ENCODE data around the gene CEND1.

CEND1 gene

DNA sequence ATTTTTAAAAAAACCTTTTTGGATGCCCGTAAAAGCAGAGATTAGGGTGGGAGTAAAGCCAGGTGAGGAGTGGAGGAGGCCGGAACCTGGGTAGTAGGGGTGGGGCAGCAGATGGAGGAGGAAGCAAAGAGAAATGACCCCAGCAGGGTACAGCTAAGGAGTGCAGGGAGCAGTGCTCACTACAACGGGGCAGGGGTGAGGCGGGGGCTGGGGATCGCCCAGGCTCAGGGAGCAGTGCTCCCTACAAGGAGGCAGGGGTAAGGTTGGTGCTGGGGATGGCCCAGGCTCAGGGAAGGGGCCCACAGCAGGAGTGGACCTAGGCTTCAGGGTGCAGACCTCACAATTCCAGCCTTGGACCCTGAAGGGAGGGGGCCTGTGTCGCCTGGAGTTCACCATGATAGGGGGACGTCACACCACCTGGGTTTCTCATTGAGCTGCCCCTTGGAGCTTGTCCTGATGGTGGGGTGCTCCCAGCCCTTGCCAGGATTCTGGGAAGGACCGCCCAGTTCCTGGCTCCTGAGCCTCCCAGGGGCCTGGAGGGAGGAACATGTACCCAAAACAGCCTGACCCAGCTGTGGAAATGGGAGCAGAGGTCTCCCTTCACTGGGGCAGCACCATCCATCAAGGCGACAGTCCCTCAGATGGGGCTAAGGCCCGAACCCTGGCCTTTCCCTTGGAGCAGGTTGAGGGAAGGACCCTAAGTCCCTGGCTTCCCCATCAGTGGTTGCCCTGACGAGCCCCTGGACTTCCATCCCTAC, 26.0 kb upstream of the CEND1 start:
- H3K4me3 ChIP-seq: no peak overlapping the region
- H3K27ac ChIP-seq: no peak overlapping the region

DNA sequence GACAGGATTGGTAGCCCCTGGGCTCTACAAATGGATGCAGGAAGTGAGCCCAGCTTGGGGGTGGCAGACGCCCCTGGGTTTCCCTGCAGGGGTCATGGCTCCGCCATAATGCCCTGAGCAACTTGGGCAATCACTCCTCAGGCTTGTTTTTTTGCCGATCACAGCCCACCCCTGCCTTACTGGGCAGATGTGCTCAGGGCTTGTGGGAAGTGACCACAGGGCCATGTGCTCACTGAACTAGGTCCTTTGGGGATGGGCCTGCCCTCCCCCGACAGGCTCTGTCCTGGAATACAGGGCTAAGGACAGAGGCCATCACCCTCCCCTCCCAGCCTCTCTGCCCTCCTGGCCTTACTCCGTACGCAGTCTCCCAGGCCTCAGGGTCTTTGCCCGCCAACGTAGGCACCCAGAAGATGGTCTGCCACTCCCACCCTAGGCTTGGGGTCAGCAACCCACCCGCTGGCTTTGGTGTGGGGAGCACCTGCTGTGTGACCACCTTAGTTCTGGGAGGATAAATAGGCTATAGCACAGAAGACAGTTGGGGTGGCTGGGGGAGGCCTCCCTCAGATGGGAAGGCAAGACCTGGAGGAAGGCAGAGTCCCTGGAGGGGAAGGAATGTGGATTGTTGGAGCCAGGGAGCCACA, 23.7 kb upstream of the CEND1 start:
- Histone ChIP-seq H3K27ac (peak overlapping the region in 1 of 21 experiments; percentile 13), H3K4me3 (no peak overlapping the region)

DNA sequence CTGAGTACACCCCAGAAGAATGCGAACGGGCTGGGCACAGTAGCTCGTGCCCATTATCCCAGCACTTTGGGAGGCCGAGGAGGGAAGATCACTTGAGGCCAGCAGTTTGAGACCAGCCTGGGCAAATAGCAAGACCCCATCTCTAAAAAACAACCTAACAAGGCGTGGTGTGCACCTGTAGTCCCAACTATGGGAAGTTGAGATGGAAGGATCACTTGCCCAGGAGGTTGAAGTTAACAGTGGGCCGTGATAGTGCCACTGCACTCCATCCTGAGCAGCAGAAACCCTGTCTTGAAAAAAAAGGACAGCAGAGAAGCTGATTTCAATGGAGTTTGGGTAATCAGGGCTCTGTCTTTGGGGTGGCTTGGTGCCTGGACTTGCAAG, 23.2 kb upstream of the CEND1 start:
- Histone ChIP-seq H3K27ac (peak overlapping the region in 1 of 21 experiments; percentile 13), H3K4me3 (no peak overlapping the region)

DNA sequence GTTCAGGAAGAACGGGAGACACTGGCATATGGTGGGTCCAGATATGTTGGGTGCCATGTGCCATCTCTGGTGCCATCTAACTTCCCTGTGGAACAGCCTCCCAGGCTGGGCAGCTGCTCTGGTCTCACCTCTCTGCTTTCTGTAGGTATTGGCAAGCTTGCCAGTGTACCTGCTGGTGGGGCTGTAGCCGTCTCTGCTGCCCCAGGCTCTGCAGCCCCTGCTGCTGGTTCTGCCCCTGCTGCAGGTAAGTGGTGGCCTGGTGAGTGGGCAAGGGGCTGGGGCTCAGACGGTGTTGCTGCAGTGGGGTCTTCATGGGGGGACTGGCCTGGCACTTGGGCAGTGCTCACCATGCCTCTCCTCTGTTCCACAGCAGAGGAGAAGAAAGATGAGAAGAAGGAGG, 22.5 kb upstream of the CEND1 start:
- H3K4me3 ChIP-seq: no peak overlapping the region

DNA sequence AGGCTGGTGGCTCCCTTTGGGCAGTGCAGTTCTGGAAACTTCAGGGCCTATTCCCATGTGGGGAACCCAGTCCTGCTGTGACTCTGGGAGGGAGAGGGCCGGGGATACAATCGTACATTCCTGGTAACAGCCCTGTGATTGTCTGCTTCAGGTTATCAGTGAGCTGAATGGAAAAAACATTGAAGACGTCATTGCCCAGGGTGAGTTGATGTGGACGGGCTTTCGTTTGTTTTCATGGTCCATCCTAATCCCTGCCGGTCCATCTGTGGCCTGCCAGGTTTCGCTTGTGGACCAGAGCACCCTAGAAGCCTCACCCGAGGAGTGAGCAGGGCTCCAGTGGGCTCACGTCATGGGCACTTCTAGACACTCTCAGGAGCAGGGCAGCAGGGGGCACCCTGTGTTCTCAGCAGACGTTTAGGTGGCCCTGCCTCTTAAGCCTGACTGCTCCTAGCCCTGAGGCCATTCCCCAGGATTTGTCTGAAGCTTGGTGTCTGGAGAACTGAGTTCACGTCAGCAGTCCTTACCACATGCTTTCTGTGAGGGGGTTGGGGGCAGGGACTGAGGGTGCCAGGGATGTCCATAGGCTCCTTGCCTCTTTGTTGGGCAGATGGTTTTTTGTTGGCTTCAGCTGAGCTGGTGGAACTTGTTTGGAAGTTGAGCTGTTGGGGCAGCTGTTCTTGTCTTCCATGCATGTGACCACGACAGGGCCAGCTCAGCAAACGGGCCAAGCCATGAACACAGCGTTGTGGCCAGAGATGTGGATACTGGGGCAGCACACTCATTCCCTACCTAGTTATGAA, 21.8 kb upstream of the CEND1 start:
- Histone ChIP-seq H3K4me3 (peak overlapping the region in 2 of 7 experiments; percentile 84 to 95), H3K27ac (peak overlapping the region in 8 of 21 experiments; percentile 2 to 100 (median 95))

More for the DNA sequence above, 22.5 kb upstream of the CEND1 start:
- peak overlapping the region in 2 of 21 experiments; percentile 34 to 98 for H3K27ac ChIP-seq

DNA sequence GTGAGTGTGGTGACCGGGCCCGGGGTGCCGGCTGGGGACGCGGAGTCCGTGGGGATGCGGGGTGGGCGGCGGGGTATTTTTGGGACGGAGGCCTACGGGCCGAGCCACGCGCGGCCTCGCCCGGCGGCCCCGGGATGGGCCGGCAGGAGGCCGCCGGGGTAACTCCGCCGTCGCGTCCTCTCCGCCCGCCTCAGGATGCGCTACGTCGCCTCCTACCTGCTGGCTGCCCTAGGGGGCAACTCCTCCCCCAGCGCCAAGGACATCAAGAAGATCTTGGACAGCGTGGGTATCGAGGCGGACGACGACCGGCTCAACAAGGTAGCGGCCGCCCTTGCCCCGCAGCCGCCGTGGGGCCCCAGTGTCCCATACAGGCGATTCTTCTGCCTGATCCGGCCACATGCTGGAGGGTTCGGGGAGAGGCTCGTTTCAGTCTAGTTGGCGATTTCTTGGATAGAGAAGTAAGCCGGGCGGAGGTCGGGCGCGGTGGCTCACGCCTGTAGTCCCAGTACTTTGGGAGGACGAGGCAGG, 20.2 kb upstream of the CEND1 start:
- Histone ChIP-seq H3K27ac (peak overlapping the region; percentile 37 to 100 (median 98)), H3K4me3 (peak overlapping the region; percentile 84 to 99 (median 96))

DNA sequence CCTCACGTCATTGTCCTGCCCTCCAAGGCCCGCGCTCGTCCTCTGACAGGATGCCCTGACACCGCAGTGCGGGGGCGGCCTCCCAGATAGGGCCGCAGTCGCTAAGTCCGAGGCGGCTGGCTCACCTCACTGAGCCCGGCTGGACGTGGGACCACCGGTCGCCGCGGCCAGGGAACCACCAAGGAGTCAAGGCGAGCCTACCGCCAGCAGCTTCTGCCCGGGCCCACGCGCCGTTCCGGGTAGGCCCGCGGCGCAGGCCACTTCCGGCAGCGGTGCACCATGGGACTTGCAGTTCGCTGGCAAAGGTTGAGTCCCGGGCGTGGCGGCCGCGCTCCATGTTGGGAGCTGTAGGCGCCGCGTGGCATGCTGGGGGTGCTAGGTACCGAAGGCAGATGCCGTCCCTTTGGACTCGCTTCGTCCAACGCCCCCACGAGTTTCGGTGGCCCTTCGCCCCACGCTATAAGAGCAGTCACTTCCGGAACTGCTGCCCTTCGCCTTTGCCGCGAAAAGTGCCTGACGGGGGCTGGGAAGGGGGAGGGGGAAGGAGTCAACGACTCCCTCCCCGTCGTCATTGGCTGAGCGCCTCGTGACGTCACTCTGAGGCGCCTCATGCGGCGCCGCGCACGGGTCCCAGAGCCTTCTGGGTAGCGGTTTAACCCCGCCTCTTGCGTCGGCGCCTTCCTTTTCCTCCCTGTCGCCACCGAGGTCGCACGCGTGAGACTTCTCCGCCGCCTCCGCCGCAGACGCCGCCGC, 19.6 kb upstream of the CEND1 start, which contains the start of gene RPLP2:
RPLP2 (plus strand) TSS at position 681 of the 753 bp plus-strand sequence. CDS start 268 bp downstream, outside the sequence.
- peak within 1 kb of the TSS; percentile 84 to 99 (median 96) for H3K4me3 ChIP-seq
- peak within 1 kb of the TSS; percentile 83 to 100 (median 98) for H3K27ac ChIP-seq

DNA sequence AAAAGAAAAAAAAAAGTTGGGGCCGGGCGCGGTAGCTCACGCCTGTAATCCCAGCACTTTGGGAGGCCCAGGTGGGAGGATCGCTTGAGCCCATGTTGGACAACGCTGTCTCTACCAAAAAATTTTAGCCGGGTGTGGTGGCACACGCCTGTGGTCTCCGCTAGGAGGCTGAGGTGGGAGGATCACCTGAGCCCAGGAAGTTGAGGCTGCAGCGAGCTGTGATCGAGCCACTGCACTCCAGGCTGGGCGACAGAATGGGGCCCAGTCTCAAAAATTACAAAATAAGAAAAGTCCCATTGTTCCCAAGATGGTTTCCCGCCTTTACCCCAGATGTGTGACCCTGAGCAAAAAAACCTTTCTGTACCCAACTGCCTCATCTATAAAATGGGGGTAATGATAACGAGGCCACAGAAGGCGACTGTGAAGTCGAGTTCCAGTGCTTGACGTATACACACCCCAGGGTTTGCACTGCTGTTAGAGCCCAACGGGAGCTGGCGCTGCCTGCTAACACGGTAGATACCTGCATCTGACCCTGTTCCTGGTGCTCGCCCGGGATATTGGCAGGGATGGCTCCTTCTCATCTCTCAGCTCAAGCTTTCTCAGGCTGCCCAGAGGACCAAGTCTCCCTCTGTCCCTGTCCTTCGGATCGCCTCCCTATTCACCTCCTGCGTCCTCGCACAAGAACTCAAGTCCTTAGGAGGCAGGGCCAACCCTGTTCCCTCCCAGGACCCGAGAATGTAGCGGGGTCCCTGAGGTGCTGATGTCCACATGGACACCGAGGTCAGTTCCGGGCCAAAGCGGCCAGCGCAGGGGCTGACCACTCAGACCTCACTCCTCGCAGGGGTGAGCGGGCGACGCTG, 18.8 kb upstream of the CEND1 start:
- Histone ChIP-seq H3K27ac (peak overlapping the region; percentile 83 to 100 (median 98)), H3K4me3 (peak overlapping the region; percentile 84 to 99 (median 96))

DNA sequence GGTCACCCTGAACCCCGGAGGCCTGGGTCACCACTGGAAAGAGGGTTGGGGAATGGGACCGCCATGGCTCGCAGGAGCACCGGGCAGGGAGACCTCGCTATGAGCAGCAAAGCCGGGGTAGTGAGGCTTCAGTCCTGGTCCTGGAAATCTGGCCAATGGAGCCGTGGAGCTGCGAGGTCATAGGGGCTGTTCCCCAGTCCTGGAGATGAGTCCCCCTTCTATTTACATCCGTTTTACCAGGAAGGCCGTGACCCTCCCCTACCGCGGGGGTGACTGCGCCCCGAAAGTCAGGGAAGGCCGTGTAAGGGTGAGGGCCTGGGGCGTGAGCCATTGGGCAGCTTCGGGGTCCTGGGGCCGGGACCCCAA, 14.7 kb upstream of the CEND1 start:
- Histone ChIP-seq H3K27ac (peak overlapping the region in 20 of 21 experiments; percentile 71 to 94 (median 86)), H3K4me3 (peak overlapping the region; percentile 55 to 72 (median 65))

DNA sequence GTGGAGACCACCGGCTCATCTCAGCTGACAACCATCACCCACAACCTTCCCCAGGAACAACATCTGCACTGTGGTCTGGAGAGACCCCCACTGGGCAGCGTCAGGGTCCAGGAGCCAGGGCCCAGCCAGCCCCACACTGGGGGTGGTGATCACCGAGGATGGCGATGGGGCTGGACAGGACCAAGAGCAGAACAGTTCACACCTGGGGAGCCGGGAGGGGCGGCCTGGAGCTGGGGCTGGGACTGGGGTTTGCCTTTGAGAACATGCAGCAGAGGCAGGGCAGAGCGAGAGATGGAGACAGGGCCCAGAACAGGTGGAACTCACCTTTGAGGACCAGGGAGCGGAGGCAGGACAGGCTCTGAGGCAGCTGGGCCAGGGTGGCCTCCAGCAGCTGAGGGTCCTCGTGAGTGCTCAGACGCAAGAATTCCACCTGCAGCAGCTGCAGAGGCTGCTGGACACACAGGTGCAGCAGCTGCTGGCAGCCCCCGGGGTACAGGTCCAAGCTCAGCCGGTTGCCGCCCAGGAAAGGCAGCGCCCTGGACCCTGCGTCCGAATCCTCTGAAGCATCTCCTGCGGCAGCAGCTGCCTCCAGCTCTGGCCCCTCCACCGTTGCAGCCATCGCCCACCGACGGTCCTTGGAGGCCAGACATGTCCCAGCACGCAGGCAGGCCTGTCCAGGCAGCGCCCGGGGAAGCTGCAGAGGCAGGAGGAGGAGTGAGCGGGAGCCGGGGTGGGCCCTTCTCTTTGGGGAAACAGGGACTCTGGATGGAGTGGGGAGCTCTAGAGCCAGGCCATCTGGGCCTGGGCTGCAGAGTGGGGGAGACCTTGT, 14.1 kb upstream of the CEND1 start:
- H3K27ac ChIP-seq: peak overlapping the region in 15 of 21 experiments; percentile 71 to 94 (median 88)
- H3K4me3 ChIP-seq: peak overlapping the region; percentile 55 to 72 (median 65)

DNA sequence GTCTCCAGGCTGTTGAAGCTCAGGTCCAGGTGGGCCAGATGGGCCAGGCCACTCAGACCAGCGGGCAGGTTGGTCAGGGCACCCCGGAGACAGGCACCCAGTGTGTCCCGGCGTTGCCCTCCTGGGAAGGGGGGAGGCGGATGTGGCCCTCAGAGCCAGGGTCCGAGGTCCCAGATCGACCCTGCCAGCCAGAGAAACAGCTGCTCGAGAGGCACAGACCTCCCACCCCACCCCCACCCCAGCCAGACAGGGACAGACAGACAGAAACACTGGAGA, 13.5 kb upstream of the CEND1 start:
- Histone ChIP-seq H3K27ac (peak overlapping the region in 1 of 21 experiments; percentile 78), H3K4me3 (no peak overlapping the region)

DNA sequence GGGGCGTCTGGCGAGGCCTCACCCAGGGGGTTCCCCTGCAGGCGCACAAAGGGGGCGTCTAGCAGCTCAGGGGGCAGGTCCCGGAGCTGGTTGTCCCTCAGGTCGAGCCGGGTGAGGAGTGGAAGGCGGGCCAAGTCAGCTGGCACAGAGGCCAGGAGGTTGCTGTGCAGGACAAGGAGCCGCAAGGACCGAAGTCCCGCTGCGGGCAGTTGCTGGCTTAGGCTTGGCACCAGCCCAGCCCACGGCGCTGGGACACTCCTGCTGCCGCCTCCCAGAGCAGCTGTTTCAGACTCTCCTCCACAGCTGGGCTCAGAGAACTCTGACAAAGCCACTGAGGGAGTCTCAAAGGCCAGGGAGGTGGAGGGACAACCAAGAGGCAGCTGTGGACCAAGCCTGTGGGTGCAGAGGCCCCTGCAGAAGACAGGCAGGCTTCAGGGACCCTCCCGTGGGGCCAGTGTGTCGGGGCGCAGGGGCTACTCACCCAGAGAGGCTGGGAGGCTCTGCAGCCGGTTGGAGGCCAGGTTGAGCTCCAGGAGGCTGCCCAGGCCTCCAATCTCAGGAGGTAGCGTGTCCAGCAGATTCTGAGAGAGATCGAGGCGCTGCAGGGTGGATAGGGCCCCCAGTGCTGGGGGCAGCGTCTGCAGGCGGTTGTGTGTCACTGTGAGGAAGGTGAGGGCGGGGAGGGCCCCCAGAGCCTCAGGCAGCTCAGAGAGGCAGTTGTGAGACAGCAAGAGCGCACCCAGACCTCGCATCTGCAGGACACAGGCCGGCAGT, 13.0 kb upstream of the CEND1 start:
- no peak overlapping the region for H3K4me3 ChIP-seq
- no peak overlapping the region for H3K27ac ChIP-seq

DNA sequence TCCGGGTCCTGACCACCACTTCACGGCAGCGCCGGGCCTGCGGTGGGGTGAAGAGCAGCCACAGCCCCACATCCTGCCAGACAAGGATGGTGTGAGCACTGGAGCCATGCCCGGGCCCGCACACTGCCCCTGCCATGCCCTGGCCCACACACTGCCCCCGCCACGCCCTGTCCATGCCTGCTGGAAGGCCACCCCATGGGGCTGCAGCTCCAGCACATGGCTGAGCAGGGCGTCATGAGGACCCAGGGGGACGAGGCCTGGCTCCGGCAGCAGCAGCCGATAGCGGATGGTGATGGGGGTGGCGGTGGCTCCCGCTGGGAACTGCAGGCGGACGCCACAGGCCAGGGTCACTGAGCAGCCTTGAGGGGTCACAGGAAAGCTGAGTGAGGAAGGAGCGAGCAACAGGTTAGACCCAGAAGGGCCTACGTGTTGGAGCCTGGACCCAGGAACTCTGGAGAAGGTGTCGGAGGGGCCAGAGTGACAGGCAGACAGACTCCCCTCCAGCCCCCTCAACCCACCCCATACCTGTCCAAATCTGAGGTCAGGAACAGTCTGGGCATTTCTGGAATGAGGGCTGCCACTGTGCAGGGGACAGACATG, 12.2 kb upstream of the CEND1 start:
- Histone ChIP-seq H3K27ac (no peak overlapping the region), H3K4me3 (no peak overlapping the region)

DNA sequence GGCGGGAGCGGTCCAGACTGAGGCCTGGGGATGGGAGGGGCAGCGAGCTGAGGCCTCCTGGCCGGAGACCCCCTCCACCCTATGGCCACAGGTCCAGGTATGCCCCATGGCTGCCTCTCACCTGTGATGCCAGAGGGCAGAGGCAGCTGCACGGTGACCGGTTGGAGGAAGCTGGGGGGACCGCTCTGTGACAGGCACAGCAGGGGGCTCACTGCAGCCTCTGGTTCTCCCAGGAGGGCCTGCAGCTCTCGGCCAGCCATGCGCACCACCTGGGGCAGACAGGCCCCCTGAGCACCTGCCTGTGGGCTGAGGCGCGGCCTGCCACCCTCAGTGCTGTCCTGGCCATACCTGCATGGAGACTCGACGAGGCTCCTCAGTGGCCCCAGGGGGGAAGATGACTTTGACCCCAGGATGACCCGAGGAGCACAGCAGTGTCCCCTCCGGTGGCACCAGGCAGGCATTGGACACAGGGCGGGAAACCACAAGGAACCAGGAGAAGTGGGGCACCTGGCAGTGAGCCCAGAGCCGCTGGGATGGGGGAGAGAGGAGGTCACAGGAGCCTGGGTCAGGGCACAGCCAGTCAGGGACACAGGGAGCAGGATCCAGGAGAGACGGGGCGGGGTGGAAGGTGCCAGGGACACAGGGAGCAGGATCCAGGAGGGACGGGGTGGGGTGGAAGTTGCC, 11.3 kb upstream of the CEND1 start:
- Histone ChIP-seq H3K27ac (no peak overlapping the region), H3K4me3 (no peak overlapping the region)

DNA sequence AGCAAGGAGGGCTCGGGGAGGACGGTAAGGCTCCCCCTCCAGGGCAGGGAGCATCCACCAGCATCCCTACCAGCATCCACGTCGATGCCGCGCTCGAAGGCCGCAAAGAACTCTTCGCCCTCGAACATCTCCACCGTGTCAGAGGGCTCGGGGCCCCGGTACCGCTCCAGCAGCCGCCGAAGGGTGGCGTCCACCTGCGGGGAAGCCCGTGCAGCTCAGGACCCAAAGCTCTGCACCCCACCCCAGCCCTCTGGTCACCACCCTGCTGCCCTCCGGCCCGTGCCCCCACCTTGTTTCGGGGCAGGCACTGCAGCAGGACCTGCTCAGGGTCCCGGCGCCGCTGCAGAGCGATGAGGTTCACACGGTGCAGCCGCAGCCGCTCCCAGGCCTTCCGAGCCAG, 10.6 kb upstream of the CEND1 start:
- no peak overlapping the region for H3K27ac ChIP-seq

More for the DNA sequence above, 10.6 kb upstream of the CEND1 start:
- H3K4me3 ChIP-seq: no peak overlapping the region
